HG02678 (cell line): ENCODE data around the gene AJM1.
"Not testable (repeated sequence)": the region's sequence is repeated elsewhere in the genome, so short reads cannot be mapped to it uniquely, and the experiment has no call there.

Experiments
- ATAC-seq: cut with Tn5 transposase; IDR thresholded peaks from one replicate; pipeline ENCODE4 v1.9.1; 2021; ENCODE audit warnings: mild to moderate bottlenecking, moderate library complexity; ENCODE audit not compliant: unreplicated experiment

AJM1 gene

GRCh38 chr9:136842380-136842948 is at the start of gene AJM1:
AJM1 (plus strand) TSS chr9:136842478; CDS start chr9:136844415, 1,937 bp downstream.
- ATAC-seq: peak; percentile 78

GRCh38 chr9:136793086-136793946 is 49.0 kb upstream of the AJM1 start:
- no peak for ATAC-seq

- no peak for ATAC-seq
Measured at GRCh38 chr9:136794281-136794999, 47.8 kb upstream of the AJM1 start.

- no peak for ATAC-seq
Measured at GRCh38 chr9:136795000-136795348, 47.3 kb upstream of the AJM1 start.

GRCh38 chr9:136796238-136796774 is 46.0 kb upstream of the AJM1 start, which contains the start of gene CCDC183:
CCDC183 (plus strand) TSS chr9:136796338; CDS start chr9:136796398, 60 bp downstream.
- ATAC-seq: no peak

GRCh38 chr9:136796775-136797347 is 45.4 kb upstream of the AJM1 start:
- ATAC-seq: not testable (repeated sequence)

GRCh38 chr9:136798708-136799078 is 43.6 kb upstream of the AJM1 start:
- ATAC-seq: no peak

GRCh38 chr9:136799079-136799853 is 43.0 kb upstream of the AJM1 start:
- ATAC-seq: no peak

GRCh38 chr9:136799854-136800657 is 42.2 kb upstream of the AJM1 start:
- ATAC-seq: no peak

- ATAC-seq: no peak
Measured at GRCh38 chr9:136802321-136802720, 40.0 kb upstream of the AJM1 start.

GRCh38 chr9:136803009-136803550 is 39.2 kb upstream of the AJM1 start:
- not testable (repeated sequence) for ATAC-seq

- ATAC-seq: no peak
Measured at GRCh38 chr9:136803551-136804508, 38.4 kb upstream of the AJM1 start.

- ATAC-seq: no peak
Measured at GRCh38 chr9:136804509-136805206, 37.6 kb upstream of the AJM1 start.

- ATAC-seq: no peak
Measured at GRCh38 chr9:136805207-136805740, 37.0 kb upstream of the AJM1 start.

GRCh38 chr9:136806067-136806466 is 36.2 kb upstream of the AJM1 start:
- ATAC-seq: no peak

- ATAC-seq: no peak
Measured at GRCh38 chr9:136806631-136807201, 35.6 kb upstream of the AJM1 start.
